Measurements from ENCODE around the gene ARHGAP1.

Gene ARHGAP1

DNA sequence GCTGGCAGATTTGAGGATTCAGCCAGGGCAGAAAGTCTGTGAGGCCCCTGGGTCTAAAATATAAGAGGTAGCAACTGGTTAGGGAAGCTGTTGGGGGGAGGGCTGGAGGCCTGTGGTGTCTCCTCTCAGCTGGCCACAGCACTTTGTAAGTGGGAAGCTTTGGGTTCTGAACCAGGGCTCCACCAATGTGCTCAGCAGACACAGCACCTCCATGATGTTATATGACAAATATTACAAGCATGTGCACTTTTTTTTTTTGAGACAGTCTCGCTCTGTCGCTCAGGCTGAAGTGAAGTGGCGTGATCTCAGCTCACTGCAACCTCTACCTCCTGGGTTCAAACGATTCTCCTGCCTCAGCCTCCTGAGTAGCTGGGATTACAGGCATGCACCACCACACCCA lies 8.0 kb downstream of the ARHGAP1 start:
- no peak for DNase-seq

- DNase-seq: no peak
Measured at GRCh38 chr11:46690702-46691101, 9.7 kb downstream of the ARHGAP1 start.

- DNase-seq: peak; percentile 29
Measured at GRCh38 chr11:46686886-46687795, 13.3 kb downstream of the ARHGAP1 start.

DNA sequence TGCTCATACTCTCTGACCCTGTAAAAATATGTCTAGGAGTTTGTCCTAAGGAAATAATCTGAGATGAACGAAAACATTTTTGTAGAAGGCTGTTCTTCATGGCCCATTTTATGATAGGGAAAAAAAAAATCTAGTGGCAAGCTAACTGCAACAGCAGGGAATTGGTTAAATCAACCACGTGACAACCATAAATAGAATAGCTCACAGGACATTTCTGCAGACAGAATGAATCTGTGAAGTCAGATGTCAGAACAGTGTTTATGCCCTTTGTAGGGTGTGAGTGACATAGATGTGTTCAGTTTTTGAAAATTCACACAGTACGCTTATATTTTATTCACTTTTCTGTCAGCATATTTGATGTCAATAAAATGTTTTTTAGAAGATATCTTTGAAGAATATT lies 16.1 kb downstream of the ARHGAP1 start:
- no peak for DNase-seq

DNA sequence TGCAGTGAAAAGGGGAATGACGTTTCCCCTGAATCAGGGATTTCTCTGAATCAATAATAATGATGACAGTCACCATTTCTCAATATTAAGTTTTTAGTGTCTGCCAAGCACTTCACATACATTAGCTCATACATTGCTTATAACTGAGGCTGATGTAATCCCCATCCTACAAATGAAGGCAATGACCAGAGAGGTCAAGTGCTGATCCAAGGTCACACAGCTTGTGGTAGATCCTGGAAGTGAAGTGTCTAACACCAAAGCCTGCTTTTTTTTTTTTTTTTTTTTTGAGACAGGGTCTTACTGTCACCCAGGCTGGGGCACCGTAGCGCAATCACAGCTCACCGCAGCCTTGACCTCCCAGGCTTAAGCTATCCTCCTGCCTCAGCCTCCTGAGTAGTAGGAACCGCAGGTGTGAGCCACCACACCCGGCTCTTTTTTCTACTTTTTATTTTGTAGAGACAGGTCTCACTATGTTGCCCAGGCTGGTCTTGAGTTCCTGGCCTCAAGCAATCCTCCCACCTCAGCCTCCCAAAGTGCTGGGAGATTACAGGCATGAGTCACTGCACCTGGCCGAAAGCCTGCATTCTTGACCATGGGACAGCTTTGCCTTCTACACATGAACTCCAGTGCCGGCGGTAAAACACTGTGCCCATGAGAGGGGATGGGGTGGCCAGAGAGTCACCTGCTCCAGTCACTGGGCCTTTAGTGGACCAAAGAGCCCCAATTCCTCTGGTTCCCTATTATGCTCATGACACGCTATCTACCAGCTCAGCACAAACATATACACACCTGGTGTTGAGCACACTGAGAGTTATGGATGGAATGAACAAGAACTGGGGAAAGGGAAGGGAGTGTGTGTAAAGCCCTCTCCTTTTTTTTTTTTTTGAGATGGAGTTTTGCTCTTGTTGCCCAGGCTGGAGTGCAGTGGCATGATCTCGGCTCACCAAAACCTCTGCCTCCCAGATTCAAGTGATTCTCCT lies 17.4 kb downstream of the ARHGAP1 start:
- DNase-seq: peak; percentile 80

DNA sequence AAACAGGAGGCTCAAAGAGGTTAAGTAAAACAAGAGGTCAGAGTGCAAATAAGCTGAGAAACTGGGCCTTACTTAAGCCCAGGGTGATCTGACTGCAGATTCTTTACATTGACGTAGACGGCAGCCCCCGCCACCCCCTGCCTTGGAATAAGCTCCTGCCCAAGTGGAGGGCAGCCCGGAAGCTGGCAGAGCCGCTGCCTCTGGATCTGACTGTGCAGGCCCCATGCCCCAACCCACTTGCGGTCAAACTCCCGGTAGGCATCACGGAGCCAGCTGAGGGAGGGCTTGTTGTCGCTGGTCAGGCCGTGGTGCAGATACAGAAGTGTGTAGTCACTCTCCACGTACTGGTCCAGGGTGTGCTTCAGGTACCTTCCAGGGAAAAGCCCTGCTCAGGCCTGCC lies 18.6 kb downstream of the ARHGAP1 start:
- no peak for DNase-seq

- DNase-seq: no peak
Measured at GRCh38 chr11:46680815-46681214, 19.6 kb downstream of the ARHGAP1 start.

DNA sequence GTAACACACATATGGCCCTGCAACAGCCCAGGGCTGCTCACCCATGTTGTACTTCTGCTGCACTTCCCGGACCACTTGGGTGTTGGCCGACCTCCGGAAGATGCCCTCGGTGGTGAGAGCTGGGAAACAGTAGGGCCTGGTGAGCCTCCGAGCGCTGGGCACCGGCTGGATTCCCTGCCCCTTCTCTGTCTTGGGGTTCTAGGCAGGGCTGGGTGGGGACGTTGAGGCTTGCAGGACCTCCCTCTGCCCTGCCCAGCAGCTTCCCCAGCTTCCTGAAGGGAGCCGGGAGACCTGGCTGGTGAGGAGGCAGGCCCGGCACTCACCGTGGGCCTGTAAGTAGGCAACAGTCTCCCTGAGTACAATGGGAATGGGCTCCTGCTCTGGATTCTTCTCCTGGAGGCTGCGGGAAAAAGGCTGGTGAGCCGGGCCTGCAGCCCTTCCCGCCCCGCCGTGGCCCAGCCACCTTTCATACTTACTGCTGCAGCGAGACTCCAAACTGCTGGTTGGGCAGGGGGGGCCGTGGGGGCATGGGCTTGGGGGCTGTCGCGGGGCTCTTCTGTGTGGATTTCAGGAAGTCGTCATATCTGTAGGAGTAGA lies 20.2 kb downstream of the ARHGAP1 start:
- DNase-seq: no peak

DNA sequence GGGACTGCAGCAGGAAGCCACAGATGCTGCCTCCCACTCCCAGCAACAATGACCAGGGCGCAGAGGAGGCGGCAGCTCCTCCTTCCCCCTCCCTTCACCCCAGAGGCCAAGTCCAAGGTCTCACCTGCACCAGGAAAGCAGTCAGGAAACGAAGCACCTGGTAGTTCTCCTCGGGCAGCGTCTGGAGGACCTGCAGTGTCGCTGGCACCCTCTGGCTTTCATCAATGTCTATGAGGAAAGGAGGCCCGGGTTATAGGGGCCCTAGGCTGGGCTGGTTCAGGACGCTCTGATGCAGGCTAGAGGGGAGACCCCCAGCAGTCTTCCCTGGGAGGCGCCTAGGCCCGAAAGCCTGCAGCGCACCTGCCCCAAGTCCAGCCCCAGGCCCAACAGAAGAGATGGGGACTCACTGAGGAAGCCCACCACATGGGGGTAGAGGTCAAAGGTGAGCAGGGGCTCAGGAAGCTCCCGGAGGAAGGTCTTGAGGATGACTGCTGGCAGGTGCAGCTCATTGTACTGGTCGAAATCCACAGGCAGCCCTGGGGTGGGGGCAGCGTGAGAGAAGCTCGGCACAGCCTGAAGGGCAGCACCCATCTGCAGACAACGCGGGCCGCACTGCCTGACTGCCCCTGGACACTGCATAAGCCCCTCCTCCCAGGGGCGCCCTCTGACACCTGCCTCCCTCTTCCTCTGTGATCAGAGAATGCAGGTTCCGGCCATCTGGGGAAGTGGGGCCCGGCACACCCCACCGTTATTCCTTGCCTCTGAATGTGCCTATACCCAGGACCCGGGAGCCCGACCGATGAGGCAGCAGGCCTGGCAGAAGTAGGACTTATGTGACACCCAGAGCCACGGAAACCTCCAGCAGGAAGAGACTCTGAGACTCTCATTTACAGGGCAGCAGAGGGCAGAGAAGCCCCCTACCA lies 20.9 kb downstream of the ARHGAP1 start:
- DNase-seq: no peak

DNA sequence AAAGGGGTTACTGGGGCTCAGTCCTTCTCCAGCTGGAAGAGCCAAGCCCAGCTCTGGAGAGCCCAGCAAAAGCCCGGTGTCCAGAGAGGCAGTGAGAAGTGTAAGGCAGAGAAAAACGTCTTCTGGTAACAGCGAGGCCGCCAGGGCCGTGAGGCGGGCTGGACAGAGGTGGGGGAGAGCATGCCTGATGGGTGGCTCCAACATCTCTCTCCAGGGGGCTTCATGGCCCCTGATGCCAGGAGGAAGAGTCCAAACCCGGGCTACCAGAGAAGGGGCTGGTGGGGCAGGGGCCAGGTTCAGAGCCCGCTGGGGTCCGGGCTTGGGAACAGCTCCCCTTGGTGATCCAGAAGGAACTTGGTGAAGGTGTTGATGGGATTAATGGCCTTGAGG lies 21.7 kb downstream of the ARHGAP1 start:
- no peak for DNase-seq

GRCh38 chr11:46677991-46678740 lies 22.3 kb downstream of the ARHGAP1 start:
- no peak for DNase-seq

DNA sequence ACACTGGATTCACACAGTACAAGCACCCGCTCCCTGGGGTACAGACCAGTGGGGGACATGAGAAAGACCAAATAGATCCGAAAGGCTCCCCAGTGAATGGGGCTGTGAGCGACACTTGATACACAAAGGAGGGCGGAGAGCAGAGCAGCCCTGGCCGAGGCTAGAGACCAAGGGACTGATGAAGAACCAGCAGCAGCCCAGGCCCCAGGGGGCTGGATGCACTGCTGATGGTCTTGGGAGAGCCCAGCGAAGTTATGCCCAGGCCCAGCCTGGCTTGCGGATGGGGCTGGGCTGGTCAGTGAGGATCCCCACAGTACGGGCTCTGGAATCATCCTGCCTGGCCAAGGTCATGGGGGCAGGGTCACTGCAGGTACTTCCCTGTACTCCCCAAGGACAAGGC lies 23.2 kb downstream of the ARHGAP1 start:
- DNase-seq: no peak

- DNase-seq: no peak
Measured at GRCh38 chr11:46676436-46677158, 23.8 kb downstream of the ARHGAP1 start.

DNA sequence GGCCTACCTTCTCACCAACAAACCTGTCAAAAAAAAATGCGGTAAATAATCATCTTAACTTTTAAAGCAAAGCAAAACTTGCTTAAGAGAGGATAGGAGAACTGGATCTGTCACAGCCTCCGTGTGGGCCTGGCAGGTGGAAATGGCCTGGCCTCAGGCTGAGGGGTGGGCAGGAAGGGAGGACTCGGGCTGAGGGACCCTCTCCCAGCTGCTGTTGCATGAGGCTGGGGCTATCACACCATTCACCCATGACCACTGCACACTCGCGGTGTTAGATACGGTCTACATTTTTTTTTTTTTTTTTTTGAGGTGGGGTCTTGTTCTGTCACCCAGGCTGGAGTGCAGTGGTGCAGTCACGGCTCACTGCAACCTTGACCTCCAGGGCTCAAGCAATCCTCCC lies 24.5 kb downstream of the ARHGAP1 start:
- no peak for DNase-seq

- peak; percentile 44 for DNase-seq
Measured at GRCh38 chr11:46675288-46675851, 25.0 kb downstream of the ARHGAP1 start.

DNA sequence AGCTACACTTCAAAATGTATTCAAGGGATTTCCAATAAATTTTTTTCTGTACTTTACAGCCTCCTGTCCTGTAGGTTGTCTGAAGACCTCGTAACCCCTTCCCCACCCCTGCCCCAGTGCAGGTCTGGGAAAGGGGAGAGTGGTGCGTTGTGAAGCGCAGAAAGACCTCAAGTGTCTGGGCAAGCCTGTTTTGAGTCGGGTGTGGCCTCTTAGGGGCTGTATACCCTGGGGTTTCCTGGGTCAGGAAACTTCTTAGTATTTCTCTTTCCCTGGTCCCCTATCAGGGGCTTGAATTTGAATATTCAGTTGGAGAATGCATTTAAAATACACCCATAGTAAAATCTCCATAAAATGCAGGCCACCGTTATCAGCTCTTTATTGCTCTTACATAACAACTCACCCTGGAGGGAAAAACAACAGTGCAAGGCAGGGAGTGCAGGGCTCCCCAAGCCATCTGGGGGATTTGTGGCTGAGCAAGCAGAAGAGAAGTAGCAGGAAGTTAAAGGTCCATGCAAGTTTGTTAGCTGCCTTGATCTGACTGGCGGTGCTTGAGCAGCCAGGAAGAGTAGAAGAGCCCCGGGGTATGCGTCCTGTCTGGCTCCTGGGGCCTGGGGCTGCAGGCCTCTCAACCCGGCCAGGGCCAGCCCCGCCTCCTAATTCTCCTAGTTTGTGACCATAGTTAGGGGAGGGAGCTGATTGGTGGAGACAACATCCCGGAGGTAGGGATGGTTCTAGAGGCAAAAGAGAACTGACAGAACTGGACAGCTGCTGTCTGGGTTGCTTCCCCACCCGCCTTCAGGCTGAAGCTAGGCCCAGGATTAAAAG lies 25.7 kb downstream of the ARHGAP1 start:
- DNase-seq: peak; percentile 43

GRCh38 chr11:46673713-46674462 lies 26.5 kb downstream of the ARHGAP1 start:
- no peak for DNase-seq

DNA sequence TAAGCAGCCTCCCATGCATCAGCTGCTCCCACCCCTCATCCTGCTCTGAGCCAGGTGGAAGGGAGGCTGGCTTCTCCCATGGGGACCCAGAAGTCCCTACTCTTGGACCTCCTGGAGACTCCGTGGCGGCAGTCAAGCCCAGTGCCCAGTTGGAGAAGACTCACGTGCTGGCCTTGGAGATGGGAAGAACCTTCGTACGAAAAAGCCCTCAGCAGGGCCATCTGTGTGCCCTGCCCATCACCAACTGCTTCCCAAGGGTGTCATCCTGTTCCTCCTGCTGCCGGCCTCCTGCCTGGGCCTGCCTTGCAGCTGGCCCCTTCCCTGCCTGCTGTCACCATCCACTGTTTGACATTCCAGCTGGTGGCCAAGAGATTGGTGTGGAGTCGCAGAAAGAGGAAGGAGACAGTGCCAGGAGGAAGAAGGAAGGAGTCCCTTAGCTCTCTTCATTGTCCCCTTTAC lies 28.0 kb downstream of the ARHGAP1 start:
- DNase-seq: no peak

GRCh38 chr11:46671958-46672315 lies 28.5 kb downstream of the ARHGAP1 start:
- no peak for DNase-seq
